IMR-90 (cell line): ENCODE data around the gene GNAT3. TPM values are rescaled to one million over a fixed set of nuclear protein-coding genes. Genes with fewer than 3 reads are reported as not detected.

ENCODE experiments used
- ATAC-seq: fragments of 200-7000 bp; cut with Tn5 transposase; 2 replicates; pipeline ENCODE4 v1.9.1; 2020; ENCODE audit warnings: low read depth, mild to moderate bottlenecking, moderate library complexity
- BruUV-seq: library from RNA; stranded (reverse); fragments of 400-500 nt; replicated peaks from 2 replicates; lab custom pipeline; 2021; lab: Mats Ljungman, UMichigan
- CTCF ChIA-PET: fragments of 300-600 bp; formaldehyde crosslinking; extraction: SDS; loops from one replicate; lab custom pipeline; 2021; ENCODE audit warnings: antibody characterized with exemption; lab: Yijun Ruan, JAX
- POLR2A ChIA-PET: fragments of 300-600 bp; sonication (Branson Sonifier 250); formaldehyde crosslinking; loops from one replicate; lab custom pipeline; 2022; ENCODE audit warnings: antibody characterized with exemption; ENCODE audit not compliant: unreplicated experiment; lab: Charles Lee
- DNase-seq: peaks from one replicate; pipeline ENCODE4 v3.0.0; 2013
- H2AFZ ChIP-seq: replicated peaks from 2 replicates; pipeline ENCODE3; 2013; ENCODE audit warnings: low read length, mild to moderate bottlenecking; ENCODE audit not compliant: poor library complexity
- H2AK5ac ChIP-seq: 2 replicates; pipeline ENCODE4 v1.6.1; 2013; ENCODE audit warnings: low read depth, low read length, inconsistent platforms
- H2AK9ac ChIP-seq: replicated peaks from 2 replicates; pipeline ENCODE3; 2013; ENCODE audit warnings: mild to moderate bottlenecking, low read depth, low read length, moderate library complexity; ENCODE audit not compliant: poor library complexity
- H2BK120ac ChIP-seq: 2 replicates; pipeline ENCODE4 v1.6.1; 2013; ENCODE audit warnings: low read depth, low read length, inconsistent platforms
- H2BK15ac ChIP-seq: 3 replicates; pipeline ENCODE4 v1.6.1; 2013; ENCODE audit warnings: low read depth, low read length, inconsistent platforms
- H2BK20ac ChIP-seq: 2 replicates; pipeline ENCODE4 v1.6.1; 2013; ENCODE audit warnings: low read depth, mild to moderate bottlenecking, inconsistent platforms, low read length, moderate library complexity
- H2BK5ac ChIP-seq: 2 replicates; pipeline ENCODE4 v1.6.1; 2013; ENCODE audit warnings: mild to moderate bottlenecking, low read depth, low read length, inconsistent platforms; ENCODE audit not compliant: poor library complexity, severe bottlenecking
- H3K14ac ChIP-seq: replicated peaks from 2 replicates; pipeline ENCODE4 v1.6.1; 2013; ENCODE audit warnings: low read depth, low read length, inconsistent platforms
- H3K18ac ChIP-seq: 2 replicates; pipeline ENCODE4 v1.6.1; 2013; ENCODE audit warnings: low read depth, low read length, control low read depth
- H3K23ac ChIP-seq: 2 replicates; pipeline ENCODE4 v1.6.1; 2013; ENCODE audit warnings: low read depth, low read length, inconsistent platforms
- H3K27ac ChIP-seq: 2 replicates; pipeline ENCODE4 v1.5.1; 2013; ENCODE audit warnings: mild to moderate bottlenecking, control low read depth, low read length; ENCODE audit not compliant: insufficient read depth
- H3K27me3 ChIP-seq: 2 replicates; pipeline ENCODE4 v1.6.1; 2013; ENCODE audit warnings: low read length; ENCODE audit not compliant: control insufficient read depth, insufficient read depth
- H3K36me3 ChIP-seq: 2 replicates; pipeline ENCODE4 v1.6.1; 2013; ENCODE audit warnings: low read length, mixed read lengths; ENCODE audit not compliant: control insufficient read depth, insufficient read depth
- H3K4ac ChIP-seq: 2 replicates; pipeline ENCODE4 v1.6.1; 2013; ENCODE audit warnings: low read depth, low read length, inconsistent platforms
- H3K4me1 ChIP-seq: 2 replicates; pipeline ENCODE4 v1.6.1; 2013; ENCODE audit warnings: low read length, mixed read lengths; ENCODE audit not compliant: control insufficient read depth, insufficient read depth
- H3K4me2 ChIP-seq: 2 replicates; pipeline ENCODE4 v1.6.1; 2013; ENCODE audit warnings: low read depth, mild to moderate bottlenecking, control low read depth, low read length, moderate library complexity
- H3K4me3 ChIP-seq: 2 replicates; pipeline ENCODE4 v1.5.1; 2013; ENCODE audit warnings: low read depth, mild to moderate bottlenecking, control low read depth, low read length, moderate library complexity; ENCODE audit not compliant: insufficient read depth
- H3K56ac ChIP-seq: 2 replicates; pipeline ENCODE4 v1.6.1; 2013; ENCODE audit warnings: low read length, inconsistent platforms; ENCODE audit not compliant: insufficient read depth; ENCODE audit errors: extremely low read depth
- H3K79me1 ChIP-seq, 2 experiments: 2 replicates each; pipeline ENCODE4 v1.6.1; 2013; ENCODE audit warnings: low read length in 2 of 2, inconsistent platforms in 1 of 2, low read depth in 1 of 2
- H3K9ac ChIP-seq: 2 replicates; pipeline ENCODE4 v1.6.1; 2013; ENCODE audit warnings: low read depth, low read length, control low read depth
- H3K9me1 ChIP-seq: 2 replicates; pipeline ENCODE4 v1.6.1; 2013; ENCODE audit warnings: low read length, inconsistent platforms; ENCODE audit not compliant: insufficient read depth
- H3K9me3 ChIP-seq: 2 replicates; pipeline ENCODE4 v1.6.1; 2013; ENCODE audit warnings: low read length; ENCODE audit not compliant: control insufficient read depth, insufficient read depth
- H4K20me1 ChIP-seq: 2 replicates; pipeline ENCODE4 v1.6.1; 2013; ENCODE audit warnings: low read length, inconsistent platforms; ENCODE audit not compliant: insufficient read depth
- H4K5ac ChIP-seq: 2 replicates; pipeline ENCODE4 v1.6.1; 2013; ENCODE audit warnings: mild to moderate bottlenecking, low read depth, low read length, control low read depth
- H4K8ac ChIP-seq, 2 experiments: 2 replicates each; pipeline ENCODE4 v1.6.1; 2013; ENCODE audit warnings: low read depth in 2 of 2, low read length in 2 of 2, control low read depth in 1 of 2, inconsistent platforms in 1 of 2
- H4K91ac ChIP-seq: 2 replicates; pipeline ENCODE4 v1.6.1; 2013; ENCODE audit warnings: low read depth, low read length, inconsistent platforms; ENCODE audit not compliant: insufficient read depth
- BHLHE40 ChIP-seq: fragments of 150-350 bp; IDR thresholded peaks from 2 replicates; pipeline ENCODE4 v1.6.1; 2016; ENCODE audit warnings: mild to moderate bottlenecking, low read depth, low read length
- CHD1 ChIP-seq: IDR thresholded peaks from 2 replicates; pipeline ENCODE4 v1.6.1; 2012; ENCODE audit warnings: low read depth, low read length, improper control_type of control experiment
- CTCF ChIP-seq: conservative IDR thresholded peaks from 2 replicates; pipeline ENCODE4 v1.5.1; 2012; ENCODE audit warnings: mild to moderate bottlenecking, low read depth, low read length, improper control_type of control experiment
- ELK1 ChIP-seq: fragments of 150-350 bp; IDR thresholded peaks from 2 replicates; pipeline ENCODE4 v1.6.1; 2016; ENCODE audit warnings: low read depth, mild to moderate bottlenecking, low read length, moderate library complexity, borderline replicate concordance
- FOS ChIP-seq: fragments of 150-350 bp; IDR thresholded peaks from 2 replicates; pipeline ENCODE4 v1.6.1; 2016; ENCODE audit warnings: low read depth, low read length
- MAFK ChIP-seq: IDR thresholded peaks from 2 replicates; pipeline ENCODE4 v1.6.1; 2012; ENCODE audit warnings: low read depth, low read length, improper control_type of control experiment
- MAZ ChIP-seq: IDR thresholded peaks from 2 replicates; pipeline ENCODE4 v1.6.1; 2012; ENCODE audit warnings: low read depth, mild to moderate bottlenecking, low read length, improper control_type of control experiment, moderate library complexity, borderline replicate concordance
- MXI1 ChIP-seq: IDR thresholded peaks from 2 replicates; pipeline ENCODE4 v1.6.1; 2012; ENCODE audit warnings: low read depth, mild to moderate bottlenecking, low read length, moderate library complexity, borderline replicate concordance
- POLR2A ChIP-seq: IDR thresholded peaks from 2 replicates; pipeline ENCODE4 v1.6.1; 2012; ENCODE audit warnings: mild to moderate bottlenecking, low read depth, low read length
- RAD21 ChIP-seq: IDR thresholded peaks from 2 replicates; pipeline ENCODE4 v1.6.1; 2012; ENCODE audit warnings: low read length, improper control_type of control experiment
- RCOR1 ChIP-seq: IDR thresholded peaks from 2 replicates; pipeline ENCODE4 v1.6.1; 2012; ENCODE audit warnings: mild to moderate bottlenecking, low read length, improper control_type of control experiment; ENCODE audit not compliant: insufficient replicate concordance
- RFX5 ChIP-seq: IDR thresholded peaks from 2 replicates; pipeline ENCODE4 v1.8.0; 2012; ENCODE audit warnings: low read depth, mild to moderate bottlenecking, low read length, moderate library complexity
- SMC3 ChIP-seq: fragments of 150-350 bp; IDR thresholded peaks from 2 replicates; pipeline ENCODE4 v1.6.1; 2016; ENCODE audit warnings: low read depth, mild to moderate bottlenecking, antibody characterized with exemption, low read length, moderate library complexity
- WGBS, 2 experiments: methylation state at CpG; one replicate each; pipeline versions ENCODE4 v1.1.5 to v1.1.7; 2013; ENCODE audit warnings: missing lambda C conversion rate in 2 of 2; ENCODE audit not compliant: insufficient read length in 1 of 2; ENCODE audit errors: extremely low coverage in 2 of 2; 5-methylcytosine and 5-hydroxymethylcytosine counted together
- dilution Hi-C: fragments of 300-500 bp; cut with HindIII; formaldehyde crosslinking; loops from one replicate; pipeline ENCODE4 v1.14.3; 2018; ENCODE audit warnings: low sequenced_read_pairs; ENCODE audit not compliant: unreplicated experiment
- in situ Hi-C: fragments of 300-500 bp; cut with MboI; formaldehyde crosslinking; loops from 3 replicates; pipeline ENCODE4 v1.14.3; 2019; ENCODE audit warnings: low sequenced_read_pairs, inconsistent platforms, mixed read lengths
- intact Hi-C: fragments of 100-400 bp; cut with micrococcal nuclease; formaldehyde crosslinking; loops from 2 replicates; pipeline ENCODE4 v1.10.0; 2022
- polyA plus RNA-seq, 3 experiments: library from polyadenylated mRNA; depleted of rRNA; stranded (reverse); fragments of >200 nt; gene quantifications; 2 replicates each; pipeline ENCODE4 v1.2.3, GENCODE V29; 2012; ENCODE audit warnings: low replicate concordance in 1 of 3
- total RNA-seq: library from RNA; depleted of rRNA; stranded (reverse); fragments of >200 nt; gene quantifications from 2 replicates; pipeline ENCODE4 v1.2.3, GENCODE V29; 2012

The GNAT3 gene
- total and polyA plus RNA-seq, 2 of the 4 experiments (the other 2 are of a cell fraction) = not detected

- H3K4ac ChIP-seq = no peak overlapping the region
- ChIA-PET POLR2A (no interaction called here), CTCF (no interaction called here)
- no peak overlapping the region for H3K4me2 ChIP-seq
- peaks cover 2% of the 10 kb centered on the region; the same call in 1 of the 2 replicates for H3K4me1 ChIP-seq
- no peak overlapping the region for H2BK15ac ChIP-seq
- intact Hi-C loops = loop anchor here (10.0 kb wide), 1 partner anchor 57 kb away; no protein-coding TSS in a partner anchor
- no peaks in the 10 kb centered on the region for H3K36me3 ChIP-seq
- no peaks in the 10 kb centered on the region for H3K9me3 ChIP-seq
- no peaks in the 10 kb centered on the region for H4K20me1 ChIP-seq
- dilution Hi-C loops = no loop called here
- H2BK5ac ChIP-seq = no peak overlapping the region
- no peaks in the 10 kb centered on the region for H3K9me1 ChIP-seq
- H3K56ac ChIP-seq = no peak overlapping the region
- H2BK120ac ChIP-seq = no peak overlapping the region
- H3K14ac ChIP-seq = no peak overlapping the region
- DNase-seq (no peak), ATAC-seq (no peak)
- no peak overlapping the region for H3K18ac ChIP-seq
- TF ChIP-seq RAD21 = no peak
- no peak for TF ChIP-seq MAFK
- no peak for TF ChIP-seq ELK1
- no peak for TF ChIP-seq CTCF
- no peak for TF ChIP-seq SMC3
- no peak for TF ChIP-seq POLR2A
- TF ChIP-seq MXI1 = no peak
- no peak for TF ChIP-seq RFX5
- TF ChIP-seq MAZ = no peak
- TF ChIP-seq BHLHE40 = no peak
- TF ChIP-seq FOS = no peak
- no peak for TF ChIP-seq RCOR1
- no peak for TF ChIP-seq CHD1
- no peak overlapping the region for H3K27ac ChIP-seq
- H2AK9ac ChIP-seq = no peak overlapping the region
- H4K91ac ChIP-seq = no peak overlapping the region
- H2AFZ ChIP-seq = no peak overlapping the region
- H3K4me3 ChIP-seq = no peak overlapping the region
- H4K5ac ChIP-seq = no peak overlapping the region
- no TSS peak for BruUV-seq
- H3K27me3 ChIP-seq = no peaks in the 10 kb centered on the region
- in situ Hi-C loops = no loop called here
- no peak overlapping the region for H4K8ac ChIP-seq
- H2AK5ac ChIP-seq = no peak overlapping the region
- no peak overlapping the region for H3K9ac ChIP-seq
- no peak overlapping the region for H3K23ac ChIP-seq
- no peak overlapping the region for H2BK20ac ChIP-seq
- 87% methylated on average over 2 of the region's 4 CpGs; no CpG with 5 or more reads in 1 of the 2 experiments for WGBS, 2 experiments
- no peaks in the 10 kb centered on the region for H3K79me1 ChIP-seq
Observed at GRCh38 chr7:80491462-80491861, 20.4 kb downstream of the GNAT3 start.
